Activated T-cell treated with anti-CD3 and anti-CD28 coated beads, Interleukin-2, amount 50 U/mL, for 72 hours (primary cell): ENCODE results near the gene MARCHF10. TPM values are rescaled to one million over a fixed set of nuclear protein-coding genes. Genes with fewer than 3 reads are reported as not detected.

Experiments
- ATAC-seq, 2 donors: fragments of 150-1000 bp; cut with Tn5 transposase; replicated peaks in 1 of 2; 2 replicates each; pipeline ENCODE4 v1.10.0; 2021; ENCODE audit warnings: moderate library complexity in 2 of 2, mild to moderate bottlenecking in 1 of 2
- DNase-seq, 2 donors: peaks; one replicate each; pipeline ENCODE4 v3.0.0; 2021 to 2022; ENCODE audit warnings: mixed read lengths in 1 of 2
- H3K27ac Mint-ChIP-seq: one replicate; pipeline ENCODE4 v1.8.0; 2022; ENCODE audit warnings: mild to moderate bottlenecking, moderate library complexity, mixed read lengths
- H3K27me3 Mint-ChIP-seq: one replicate; pipeline ENCODE4 v1.8.0; 2022; ENCODE audit warnings: low read depth, mixed read lengths
- H3K36me3 Mint-ChIP-seq, 2 donors: one replicate each; pipeline ENCODE4 v1.8.0; 2022; ENCODE audit warnings: mixed read lengths in 2 of 2, mild to moderate bottlenecking in 1 of 2; ENCODE audit not compliant: insufficient read depth in 2 of 2
- H3K4me1 Mint-ChIP-seq: one replicate; pipeline ENCODE4 v1.8.0; 2022; ENCODE audit warnings: low read depth, mixed read lengths
- H3K4me3 Mint-ChIP-seq, 2 donors: one replicate each; pipeline ENCODE4 v1.8.0; 2022; ENCODE audit warnings: mild to moderate bottlenecking in 2 of 2, mixed read lengths in 2 of 2, moderate library complexity in 2 of 2
- H3K9me3 Mint-ChIP-seq, 2 donors: one replicate each; pipeline ENCODE4 v1.8.0; 2022; ENCODE audit warnings: mixed read lengths in 2 of 2
- total RNA-seq, 2 donors: library from RNA; stranded (reverse); gene quantifications; one replicate each; pipeline ENCODE4 v1.2.3, GENCODE V29; 2022

MARCHF10 gene
- total RNA-seq, 2 donors from 2014 or later, result not detected

GRCh38 chr17:62808576-62808970 is 459 bp upstream of the MARCHF10 start:
- H3K36me3 Mint-ChIP-seq, result no peaks in the 10 kb centered on the region
- peaks cover 46% of the 10 kb centered on the region for H3K27me3 Mint-ChIP-seq
- H3K4me1 Mint-ChIP-seq, result no peaks in the 10 kb centered on the region
- DNase-seq, result no peak
- ATAC-seq, result no peak
- H3K9me3 Mint-ChIP-seq, result no peaks in the 10 kb centered on the region
- H3K27ac Mint-ChIP-seq, result no peak overlapping the region
- H3K4me3 Mint-ChIP-seq, result no peak overlapping the region

- H3K4me1 Mint-ChIP-seq, result no peaks in the 10 kb centered on the region
- no peaks in the 10 kb centered on the region for H3K9me3 Mint-ChIP-seq
- H3K36me3 Mint-ChIP-seq, result no peaks in the 10 kb centered on the region
- no peak overlapping the region for H3K27ac Mint-ChIP-seq
- ATAC-seq (no peak), DNase-seq (no peak)
- no peak overlapping the region for H3K4me3 Mint-ChIP-seq
- peaks cover 60% of the 10 kb centered on the region for H3K27me3 Mint-ChIP-seq
These were observed 2.9 kb downstream of the MARCHF10 start for GRCh38 chr17:62805234-62805633.

DNA sequence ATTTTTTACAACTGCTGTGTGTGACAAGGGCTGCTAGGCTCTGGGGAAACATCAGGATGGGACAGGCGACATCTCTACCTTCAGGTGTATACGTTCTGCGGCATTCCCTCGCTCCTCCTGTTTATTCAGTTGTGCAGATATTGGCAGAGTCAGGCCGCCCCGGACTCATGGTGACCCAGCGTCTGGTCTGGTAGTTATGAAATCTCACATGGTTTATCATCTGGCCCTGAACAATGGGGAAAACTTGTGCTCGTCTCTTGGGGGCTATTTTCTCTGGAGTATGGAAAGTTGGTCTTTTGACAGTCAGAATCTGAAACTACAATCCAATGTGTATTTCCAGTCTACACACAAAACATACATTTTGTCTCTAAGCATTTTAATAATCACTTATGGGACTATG is 3.3 kb downstream of the MARCHF10 start:
- Mint-ChIP-seq H3K4me1 (no peaks in the 10 kb centered on the region), H3K4me3 (no peak overlapping the region)

GRCh38 chr17:62804025-62804424 is 4.1 kb downstream of the MARCHF10 start:
- DNase-seq (no peak), ATAC-seq (no peak)
- peaks cover 56% of the 10 kb centered on the region for H3K27me3 Mint-ChIP-seq

More for the DNA sequence above, 3.3 kb downstream of the MARCHF10 start:
- no peak for DNase-seq
- Mint-ChIP-seq H3K27me3 (peaks cover 58% of the 10 kb centered on the region), H3K36me3 (no peaks in the 10 kb centered on the region), H3K9me3 (no peaks in the 10 kb centered on the region), H3K27ac (no peak overlapping the region)
- no peak for ATAC-seq

DNA sequence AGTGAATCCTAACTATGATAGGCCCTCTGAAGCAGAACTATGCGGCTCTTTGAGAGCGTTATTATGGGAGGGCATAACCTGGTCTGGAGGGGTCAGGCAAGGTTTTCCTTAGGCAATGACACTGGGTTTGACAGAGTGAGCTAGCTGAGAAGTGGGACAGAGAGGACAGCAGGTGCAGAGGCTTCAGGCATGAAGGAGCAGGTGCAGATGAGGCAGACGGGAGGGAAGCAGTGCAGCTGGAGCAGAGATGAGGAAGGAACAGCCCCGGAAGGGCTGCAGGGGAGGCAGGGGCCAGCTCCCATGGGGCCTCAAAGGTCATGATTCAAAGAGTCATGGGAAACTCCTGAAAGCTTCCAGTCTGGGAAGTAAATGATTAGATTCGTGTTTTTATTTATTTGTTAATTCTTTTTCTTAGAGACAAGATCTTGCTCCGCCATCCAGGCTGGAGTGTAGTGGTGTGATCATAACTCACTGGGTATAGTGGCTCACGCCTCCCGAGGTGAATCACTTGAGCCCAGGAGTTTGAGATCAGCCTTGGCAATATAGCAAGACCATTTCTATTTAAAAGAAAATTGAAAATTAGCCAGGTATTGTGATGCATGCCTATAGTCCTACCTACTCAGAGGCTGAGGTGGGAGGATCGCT is 5.4 kb downstream of the MARCHF10 start:
- Mint-ChIP-seq H3K27me3 (peaks cover 67% of the 10 kb centered on the region), H3K4me3 (no peak overlapping the region)

More at GRCh38 chr17:62804025-62804424, 4.1 kb downstream of the MARCHF10 start:
- H3K9me3 Mint-ChIP-seq, result no peaks in the 10 kb centered on the region
- no peak overlapping the region for H3K4me3 Mint-ChIP-seq
- H3K27ac Mint-ChIP-seq, result no peak overlapping the region
- no peaks in the 10 kb centered on the region for H3K36me3 Mint-ChIP-seq
- H3K4me1 Mint-ChIP-seq, result no peaks in the 10 kb centered on the region

GRCh38 chr17:62801553-62802114 is 6.5 kb downstream of the MARCHF10 start:
- Mint-ChIP-seq H3K27me3 (peaks cover 61% of the 10 kb centered on the region), H3K4me1 (no peaks in the 10 kb centered on the region), H3K9me3 (no peaks in the 10 kb centered on the region), H3K27ac (no peak overlapping the region), H3K4me3 (no peak overlapping the region), H3K36me3 (no peaks in the 10 kb centered on the region)
- DNase-seq (no peak), ATAC-seq (no peak)

More for the DNA sequence above, 5.4 kb downstream of the MARCHF10 start:
- H3K27ac Mint-ChIP-seq, result no peak overlapping the region
- no peaks in the 10 kb centered on the region for H3K36me3 Mint-ChIP-seq
- no peaks in the 10 kb centered on the region for H3K4me1 Mint-ChIP-seq
- DNase-seq (no peak), ATAC-seq (no peak)
- no peaks in the 10 kb centered on the region for H3K9me3 Mint-ChIP-seq

DNA sequence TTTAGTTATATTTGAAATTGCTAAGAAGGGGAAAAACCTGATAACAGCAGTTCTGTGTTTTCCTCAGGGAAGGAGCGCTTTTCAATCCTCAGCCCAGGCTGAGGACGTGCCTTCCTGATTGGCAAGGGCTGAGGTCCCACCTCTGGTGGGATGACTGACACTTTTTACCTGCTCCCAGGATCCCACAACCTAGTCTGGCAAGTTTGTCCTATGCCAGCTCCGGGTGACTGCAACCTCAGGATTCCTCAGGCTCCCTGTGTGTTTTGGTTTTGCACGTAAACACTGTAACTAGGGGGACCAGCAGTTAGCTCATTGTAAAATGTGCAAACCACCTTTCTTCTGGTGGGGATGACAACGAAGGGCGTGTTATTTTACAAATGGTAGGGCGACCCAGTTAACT is 7.5 kb downstream of the MARCHF10 start:
- no peak overlapping the region for H3K4me3 Mint-ChIP-seq
- peaks cover 51% of the 10 kb centered on the region for H3K27me3 Mint-ChIP-seq
- ATAC-seq, result no peak
- no peaks in the 10 kb centered on the region for H3K4me1 Mint-ChIP-seq
- H3K27ac Mint-ChIP-seq, result no peak overlapping the region
- DNase-seq, result no peak
- H3K9me3 Mint-ChIP-seq, result no peaks in the 10 kb centered on the region
- H3K36me3 Mint-ChIP-seq, result no peaks in the 10 kb centered on the region

DNA sequence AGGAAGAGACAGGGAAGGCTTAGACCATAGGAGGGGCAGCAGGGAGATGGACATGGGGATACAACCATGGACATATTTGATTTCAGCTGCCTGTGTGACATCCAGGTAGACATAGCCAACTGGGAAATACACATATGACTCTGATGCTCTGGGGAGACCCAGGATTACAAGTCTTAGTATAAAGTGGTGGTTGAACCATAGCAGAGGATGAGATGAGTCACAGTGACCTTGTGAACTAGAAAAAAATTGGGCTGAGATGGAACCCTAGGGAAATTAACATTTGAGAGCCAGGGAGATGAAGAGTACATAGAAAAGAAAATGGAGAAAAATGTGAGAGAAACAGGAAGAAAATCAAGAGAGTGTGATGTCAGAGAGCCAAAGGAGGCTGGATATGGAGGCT is 10.2 kb downstream of the MARCHF10 start:
- Mint-ChIP-seq H3K36me3 (peaks cover 0 to 5% of the 10 kb centered on the region in 2 donors), H3K27ac (no peak overlapping the region), H3K27me3 (peaks cover 42% of the 10 kb centered on the region), H3K4me3 (no peak overlapping the region), H3K9me3 (peaks cover 0 to 2% of the 10 kb centered on the region in 2 donors), H3K4me1 (peaks cover 10% of the 10 kb centered on the region)
- no peak for DNase-seq
- peak in 1 of 2 donors; percentile 58 for ATAC-seq

DNA sequence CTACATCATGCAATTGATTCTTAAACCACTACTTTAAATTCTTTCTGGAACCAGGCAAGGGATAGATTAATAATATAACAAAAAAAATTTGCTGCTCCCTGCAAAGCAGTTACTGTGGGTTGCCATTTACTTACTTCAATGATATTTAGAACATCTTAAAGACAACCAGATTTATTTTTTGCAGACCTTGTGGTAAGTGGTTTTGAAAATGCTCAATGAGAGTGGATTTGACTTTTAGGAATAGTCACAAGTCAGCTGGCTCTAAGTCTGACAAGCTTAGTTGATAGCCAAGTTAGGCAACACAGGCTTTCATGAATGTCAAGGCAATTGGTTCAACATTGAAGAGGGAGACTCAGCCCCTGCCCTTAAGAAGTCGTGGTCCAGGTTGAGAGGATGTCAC is 11.8 kb downstream of the MARCHF10 start:
- no peak overlapping the region for H3K4me3 Mint-ChIP-seq
- no peak overlapping the region for H3K27ac Mint-ChIP-seq
- ATAC-seq (no peak), DNase-seq (no peak)
- H3K9me3 Mint-ChIP-seq, result peaks cover 0 to 2% of the 10 kb centered on the region in 2 donors
- H3K27me3 Mint-ChIP-seq, result peaks cover 38% of the 10 kb centered on the region
- H3K36me3 Mint-ChIP-seq, result peaks cover 0 to 5% of the 10 kb centered on the region in 2 donors
- peaks cover 10% of the 10 kb centered on the region for H3K4me1 Mint-ChIP-seq

DNA sequence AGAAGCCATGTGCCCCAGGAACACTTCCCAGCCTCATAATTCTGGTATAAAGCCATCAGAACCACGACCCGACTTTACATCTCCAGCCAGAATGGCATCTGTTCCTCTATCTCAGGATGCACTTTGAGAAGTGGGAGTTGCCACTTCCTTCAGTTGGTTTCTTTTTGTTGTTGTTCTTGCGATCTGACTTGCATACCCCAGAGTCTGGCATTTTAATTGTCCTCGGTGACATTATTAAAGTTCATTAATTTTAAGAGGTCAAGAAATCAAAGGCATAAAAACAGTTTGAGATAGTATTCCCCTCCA is 13.5 kb downstream of the MARCHF10 start:
- Mint-ChIP-seq H3K36me3 (peaks cover 0 to 5% of the 10 kb centered on the region in 2 donors), H3K9me3 (peaks cover 0 to 2% of the 10 kb centered on the region in 2 donors), H3K4me3 (peak overlapping the region; percentile 33 to 56), H3K27me3 (peaks cover 46% of the 10 kb centered on the region), H3K27ac (peak overlapping the region; percentile 23), H3K4me1 (peaks cover 10% of the 10 kb centered on the region)
- DNase-seq, result no peak
- no peak for ATAC-seq

GRCh38 chr17:62793919-62794665 is 14.0 kb downstream of the MARCHF10 start:
- Mint-ChIP-seq H3K4me1 (peaks cover 10% of the 10 kb centered on the region), H3K9me3 (peaks cover 0 to 2% of the 10 kb centered on the region in 2 donors), H3K27me3 (peaks cover 42% of the 10 kb centered on the region), H3K36me3 (peaks cover 0 to 5% of the 10 kb centered on the region in 2 donors), H3K27ac (peak overlapping the region; percentile 26), H3K4me3 (peak overlapping the region; percentile 33 to 56)
- DNase-seq (no peak), ATAC-seq (no peak)

GRCh38 chr17:62792447-62792800 is 15.7 kb downstream of the MARCHF10 start:
- Mint-ChIP-seq H3K27me3 (peaks cover 27% of the 10 kb centered on the region), H3K4me1 (peaks cover 10% of the 10 kb centered on the region), H3K9me3 (peaks cover 0 to 2% of the 10 kb centered on the region in 2 donors), H3K27ac (no peak overlapping the region), H3K36me3 (peaks cover 0 to 5% of the 10 kb centered on the region in 2 donors), H3K4me3 (no peak overlapping the region)
- DNase-seq (no peak), ATAC-seq (no peak)

DNA sequence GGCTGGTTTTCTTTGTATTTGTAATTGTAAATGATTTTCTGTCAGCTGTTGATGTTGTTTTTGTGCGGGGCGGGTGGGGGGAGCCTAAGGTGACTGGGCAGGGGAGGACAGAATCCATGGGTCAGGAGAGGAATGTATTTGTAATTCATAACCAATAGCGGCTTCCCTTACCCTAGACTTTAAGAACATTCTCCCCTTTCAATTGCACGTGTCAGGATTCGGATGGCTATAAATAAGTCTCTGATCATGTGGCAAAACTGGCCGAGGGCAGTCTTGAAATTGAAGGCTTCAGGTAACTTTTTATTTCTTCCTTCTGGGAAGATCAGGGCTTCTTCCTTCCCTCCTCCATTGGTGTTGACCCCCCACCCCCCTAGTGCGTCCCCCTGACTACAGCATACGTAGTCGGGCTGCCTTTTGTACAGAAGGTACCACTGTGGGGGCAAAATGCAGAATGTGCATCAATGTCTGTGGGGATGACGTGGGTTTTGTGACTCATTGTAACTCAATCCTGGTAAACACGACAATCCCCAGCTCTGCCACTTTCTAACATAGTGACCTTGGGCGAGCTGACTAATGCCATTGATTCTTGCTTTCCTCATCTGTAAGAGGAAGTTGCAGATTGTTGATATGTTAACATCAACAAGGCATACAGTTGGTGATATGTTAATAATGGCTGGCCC is 16.2 kb downstream of the MARCHF10 start:
- Mint-ChIP-seq H3K4me3 (no peak overlapping the region), H3K27me3 (peaks cover 25% of the 10 kb centered on the region), H3K27ac (no peak overlapping the region), H3K4me1 (peaks cover 10% of the 10 kb centered on the region), H3K9me3 (peaks cover 0 to 2% of the 10 kb centered on the region in 2 donors), H3K36me3 (peaks cover 0 to 5% of the 10 kb centered on the region in 2 donors)
- no peak for ATAC-seq
- no peak for DNase-seq
